GM12873 (cell line): ENCODE results near the gene USF3.

Experiments used
- CTCF ChIP-seq: IDR thresholded peaks from 2 replicates; pipeline ENCODE4 v1.5.1; 2012; ENCODE audit warnings: low read depth, mild to moderate bottlenecking, moderate library complexity, low read length, control low read depth; ENCODE audit not compliant: insufficient read depth; ENCODE audit errors: missing control alignments

USF3 gene

GRCh38 chr3:113736548-113737089, 40.2 kb upstream of the USF3 start:
- TF ChIP-seq CTCF = peak; percentile 57

DNA sequence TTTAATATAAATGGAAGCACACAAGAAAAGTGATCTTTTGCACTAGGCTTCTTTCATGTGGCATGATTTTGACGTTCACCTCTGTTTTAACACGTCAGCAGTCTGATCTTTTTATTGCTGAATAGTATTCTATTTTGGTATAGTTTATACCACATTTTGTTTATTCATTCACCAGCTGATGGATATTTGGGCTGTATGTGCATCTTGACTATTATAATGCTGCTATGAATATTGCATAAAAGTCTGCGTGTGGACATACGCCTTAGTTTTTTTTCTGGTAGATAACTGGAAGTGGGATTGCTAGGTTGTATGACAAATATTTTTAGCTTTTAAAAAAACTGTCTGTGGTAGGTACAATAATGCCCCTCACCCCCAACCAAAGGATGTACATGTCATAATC, 35.3 kb upstream of the USF3 start:
- no peak for TF ChIP-seq CTCF

GRCh38 chr3:113730550-113730949, 34.1 kb upstream of the USF3 start:
- no peak for TF ChIP-seq CTCF

DNA sequence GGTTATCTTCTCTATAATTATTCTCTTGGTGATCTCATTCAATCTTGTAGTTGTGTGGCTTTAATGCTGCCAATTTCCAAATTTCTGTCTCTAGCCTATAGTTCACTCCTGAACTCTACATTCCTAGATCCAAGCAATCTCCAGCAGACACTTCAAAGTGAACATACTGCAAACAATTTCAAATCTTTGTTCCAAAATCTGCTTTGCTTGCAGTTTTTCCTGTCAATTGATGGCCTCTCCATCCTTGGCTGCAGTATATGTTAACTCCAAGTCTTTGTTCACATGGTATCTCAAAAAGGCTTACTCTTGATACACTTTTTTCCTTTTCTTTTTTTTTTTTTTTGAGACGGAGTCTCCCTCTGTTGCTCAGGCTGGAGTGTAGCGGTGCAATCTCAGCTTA, 32.2 kb upstream of the USF3 start:
- TF ChIP-seq CTCF = no peak

- no peak for TF ChIP-seq CTCF
Measured at GRCh38 chr3:113721636-113722035, 25.2 kb upstream of the USF3 start.

DNA sequence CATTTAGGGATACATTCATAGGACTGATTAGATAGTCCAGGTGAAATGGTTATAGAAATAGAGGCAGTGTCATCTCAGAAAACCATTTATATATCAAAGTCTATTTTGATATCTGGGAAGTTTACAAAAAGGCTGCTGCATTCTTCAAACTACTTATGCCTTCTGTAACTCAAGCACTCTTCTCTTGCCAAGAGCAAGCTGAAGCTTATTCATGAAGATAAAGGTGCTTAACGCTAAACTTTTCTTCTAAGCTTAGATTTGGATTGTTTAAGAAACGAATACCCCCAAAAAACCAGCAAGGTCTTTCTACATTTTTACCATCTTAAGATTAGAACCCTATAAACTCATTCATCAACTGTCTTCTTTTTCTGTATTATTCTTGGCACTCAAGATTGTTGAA, 23.3 kb upstream of the USF3 start:
- TF ChIP-seq CTCF = no peak

DNA sequence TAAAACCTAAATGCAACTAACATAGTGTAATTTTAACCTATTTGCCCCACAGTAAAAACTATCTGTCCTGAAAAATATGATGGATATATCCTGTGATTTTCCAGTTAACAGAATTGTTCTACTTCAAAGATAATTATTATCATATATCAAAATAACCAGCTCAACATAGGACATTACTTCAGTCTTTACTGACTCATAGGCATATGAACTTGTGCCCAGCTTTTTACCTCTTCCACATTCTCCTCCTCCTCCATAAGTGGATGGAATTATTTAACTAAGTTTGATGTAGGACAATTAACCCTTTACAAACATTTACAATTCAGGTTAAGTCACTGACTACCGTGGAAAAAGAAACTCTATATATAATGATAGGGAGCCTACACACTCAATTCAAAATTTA, 22.9 kb upstream of the USF3 start:
- TF ChIP-seq CTCF = no peak
